Activated naive CD8-positive, alpha-beta T cell treated with anti-CD3 and anti-CD28 coated beads, Interleukin-2, amount 10 ng/mL, durations not matched to agents 7 days and 5 days (primary cell): Measurements from ENCODE around the gene NIPBL. TPM values are rescaled to one million over a fixed set of nuclear protein-coding genes. Genes with fewer than 3 reads are reported as not detected.
"Not testable (repeated sequence)": the region's sequence is repeated elsewhere in the genome, so short reads cannot be mapped to it uniquely, and the experiment has no call there.

Experiments used
- ATAC-seq: fragments of 150-1000 bp; cut with Tn5 transposase; one replicate; pipeline ENCODE4 v1.10.0; 2021; ENCODE audit warnings: low read depth, moderate library complexity
- POLR2A ChIA-PET: fragments of 350-600 bp; sonication (Branson Sonifier 250); formaldehyde crosslinking; loops from one replicate; lab custom pipeline; 2021; ENCODE audit warnings: antibody characterized with exemption; lab: Charles Lee
- DNase-seq: peaks from one replicate; pipeline ENCODE4 v3.0.0; 2021
- H3K27ac Mint-ChIP-seq: one replicate; pipeline ENCODE4 v1.8.0; 2022; ENCODE audit warnings: mild to moderate bottlenecking, mixed read lengths
- H3K27me3 Mint-ChIP-seq: one replicate; pipeline ENCODE4 v1.8.0; 2022; ENCODE audit warnings: mild to moderate bottlenecking, moderate library complexity, mixed read lengths
- H3K36me3 Mint-ChIP-seq: one replicate; pipeline ENCODE4 v1.8.0; 2021; ENCODE audit warnings: mild to moderate bottlenecking, mixed read lengths
- H3K4me1 Mint-ChIP-seq: one replicate; pipeline ENCODE4 v1.8.0; 2021; ENCODE audit warnings: mixed read lengths
- H3K4me3 Mint-ChIP-seq: one replicate; pipeline ENCODE4 v1.8.0; 2022; ENCODE audit warnings: mild to moderate bottlenecking, moderate library complexity, mixed read lengths
- H3K9me3 Mint-ChIP-seq: one replicate; pipeline ENCODE4 v1.8.0; 2021; ENCODE audit warnings: mixed read lengths
- total RNA-seq, 2 experiments: library from RNA; stranded (reverse); gene quantifications; one replicate each; pipeline ENCODE4 v1.2.3, GENCODE V29; 2021

The NIPBL gene
- total RNA-seq, 2 experiments from 2014 or later: 70.3 to 77.7 TPM

DNA sequence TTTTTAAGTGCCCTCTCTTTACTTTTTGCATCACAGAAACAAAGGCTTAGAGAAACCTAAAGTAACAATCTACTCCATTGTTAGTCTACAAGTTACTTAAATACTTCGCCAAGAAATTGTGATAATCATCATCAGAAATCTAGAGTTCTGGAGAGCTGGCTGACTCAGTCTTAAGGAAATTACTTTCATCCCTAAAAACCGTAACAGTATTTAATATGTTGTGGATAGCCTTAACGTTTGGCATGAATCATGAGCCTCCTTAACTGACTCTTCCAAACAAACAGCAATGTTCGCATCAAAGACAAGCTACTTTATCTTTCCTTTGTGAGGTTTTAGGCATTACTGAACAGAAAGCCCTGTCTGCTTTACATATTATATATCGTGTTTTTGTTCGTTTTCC is 128.7 kb downstream of the NIPBL start:
- no peak for ATAC-seq
- Mint-ChIP-seq H3K36me3 (peaks cover 11% of the 10 kb centered on the region), H3K4me1 (no peaks in the 10 kb centered on the region), H3K27ac (no peak overlapping the region), H3K4me3 (no peak overlapping the region), H3K27me3 (no peaks in the 10 kb centered on the region), H3K9me3 (no peaks in the 10 kb centered on the region)
- DNase-seq: no peak
- POLR2A ChIA-PET: no interaction called here

DNA sequence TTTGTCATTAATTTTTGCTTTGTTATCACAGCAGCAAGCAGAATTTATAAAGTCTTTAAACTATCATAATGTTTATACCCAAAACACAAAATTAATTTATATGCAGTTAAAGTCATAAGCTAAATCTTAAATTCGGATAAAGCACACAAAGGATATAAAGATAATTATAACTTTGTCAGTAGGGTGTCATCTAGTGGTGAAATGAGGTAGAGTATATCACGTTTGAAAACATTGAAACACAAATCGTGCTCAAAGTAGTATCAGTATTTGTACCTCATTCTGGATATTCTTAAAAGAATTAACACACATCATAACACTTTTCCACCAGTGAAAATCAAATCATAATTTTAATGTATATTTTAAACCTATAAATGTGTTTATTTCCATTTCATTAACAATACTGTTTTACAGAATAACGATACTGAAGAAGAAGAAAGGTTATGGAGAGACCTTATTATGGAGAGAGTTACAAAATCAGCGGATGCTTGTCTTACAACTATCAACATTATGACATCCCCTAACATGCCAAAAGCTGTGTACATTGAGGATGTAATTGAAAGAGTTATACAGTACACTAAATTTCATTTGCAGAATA is 129.5 kb downstream of the NIPBL start:
- H3K4me1 Mint-ChIP-seq: no peaks in the 10 kb centered on the region
- H3K9me3 Mint-ChIP-seq: no peaks in the 10 kb centered on the region
- H3K36me3 Mint-ChIP-seq: peaks cover 10% of the 10 kb centered on the region
- H3K27ac Mint-ChIP-seq: no peak overlapping the region
- ATAC-seq: no peak
- POLR2A ChIA-PET: no interaction called here
- DNase-seq: no peak
- H3K27me3 Mint-ChIP-seq: no peaks in the 10 kb centered on the region
- H3K4me3 Mint-ChIP-seq: no peak overlapping the region

GRCh38 chr5:37013181-37013580 is 136.6 kb downstream of the NIPBL start:
- ATAC-seq, H3K27ac Mint-ChIP-seq, DNase-seq, H3K4me1 Mint-ChIP-seq, H3K27me3 Mint-ChIP-seq, POLR2A ChIA-PET, H3K4me3 Mint-ChIP-seq, H3K36me3 Mint-ChIP-seq, H3K9me3 Mint-ChIP-seq: not testable (repeated sequence)

GRCh38 chr5:37014321-37014720 is 137.8 kb downstream of the NIPBL start:
- DNase-seq (no peak), ATAC-seq (no peak)
- Mint-ChIP-seq H3K4me3 (no peak overlapping the region), H3K27ac (no peak overlapping the region), H3K9me3 (no peaks in the 10 kb centered on the region), H3K27me3 (no peaks in the 10 kb centered on the region), H3K36me3 (peaks cover 11% of the 10 kb centered on the region), H3K4me1 (no peaks in the 10 kb centered on the region)
- POLR2A ChIA-PET: no interaction called here

GRCh38 chr5:37015795-37016666 is 139.5 kb downstream of the NIPBL start:
- ATAC-seq (no peak), DNase-seq (no peak)
- H3K9me3 Mint-ChIP-seq: no peaks in the 10 kb centered on the region
- H3K36me3 Mint-ChIP-seq: peaks cover 15% of the 10 kb centered on the region
- H3K27me3 Mint-ChIP-seq: no peaks in the 10 kb centered on the region
- no peak overlapping the region for H3K27ac Mint-ChIP-seq
- H3K4me3 Mint-ChIP-seq: no peak overlapping the region
- POLR2A ChIA-PET: interaction anchor here (0.6 kb wide), 1 partner anchor 16 kb away, joined by 6 read pairs; no protein-coding TSS in a partner anchor
- no peaks in the 10 kb centered on the region for H3K4me1 Mint-ChIP-seq

- no peaks in the 10 kb centered on the region for H3K27me3 Mint-ChIP-seq
- H3K27ac Mint-ChIP-seq: no peak overlapping the region
- no peak for DNase-seq
- no peaks in the 10 kb centered on the region for H3K4me1 Mint-ChIP-seq
- ATAC-seq: no peak
- H3K9me3 Mint-ChIP-seq: no peaks in the 10 kb centered on the region
- peaks cover 40% of the 10 kb centered on the region for H3K36me3 Mint-ChIP-seq
- no peak overlapping the region for H3K4me3 Mint-ChIP-seq
- POLR2A ChIA-PET: no interaction called here
Measured at GRCh38 chr5:37028910-37029309, 152.3 kb downstream of the NIPBL start.

- Mint-ChIP-seq H3K27ac (no peak overlapping the region), H3K4me3 (no peak overlapping the region), H3K36me3 (peaks cover 40% of the 10 kb centered on the region), H3K27me3 (no peaks in the 10 kb centered on the region), H3K4me1 (no peaks in the 10 kb centered on the region), H3K9me3 (no peaks in the 10 kb centered on the region)
- ATAC-seq (no peak), DNase-seq (no peak)
- POLR2A ChIA-PET: no interaction called here
Measured at GRCh38 chr5:37029436-37029835, 152.9 kb downstream of the NIPBL start.

DNA sequence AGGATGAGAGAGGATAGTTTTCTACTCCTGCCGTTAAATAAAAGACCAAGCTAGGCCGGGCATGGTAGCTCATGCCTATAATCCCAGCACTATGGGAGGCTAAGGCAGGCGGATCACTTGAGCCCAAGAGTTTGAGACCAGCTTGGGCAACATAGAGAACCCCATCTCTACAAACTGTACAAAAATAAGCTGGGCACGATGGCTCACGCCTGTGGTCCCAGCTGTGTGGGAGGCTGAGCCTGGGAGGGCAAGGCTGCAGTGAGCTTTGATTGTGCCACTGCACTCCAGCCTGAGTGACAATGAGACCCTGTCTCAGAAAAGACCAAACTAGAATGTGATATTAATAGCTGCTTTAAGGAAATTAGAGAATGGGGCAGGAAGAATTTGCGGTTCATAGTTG is 158.4 kb downstream of the NIPBL start:
- no peaks in the 10 kb centered on the region for H3K27me3 Mint-ChIP-seq
- ATAC-seq: no peak
- no peaks in the 10 kb centered on the region for H3K4me1 Mint-ChIP-seq
- no peak overlapping the region for H3K27ac Mint-ChIP-seq
- no peak for DNase-seq
- POLR2A ChIA-PET: no interaction called here
- no peak overlapping the region for H3K4me3 Mint-ChIP-seq
- no peaks in the 10 kb centered on the region for H3K9me3 Mint-ChIP-seq
- peaks cover 23% of the 10 kb centered on the region for H3K36me3 Mint-ChIP-seq

- no peaks in the 10 kb centered on the region for H3K27me3 Mint-ChIP-seq
- H3K36me3 Mint-ChIP-seq: peaks cover 16% of the 10 kb centered on the region
- no peaks in the 10 kb centered on the region for H3K9me3 Mint-ChIP-seq
- POLR2A ChIA-PET: interaction anchor here (0.7 kb wide), 1 partner anchor 206 kb away, joined by 3 read pairs; no protein-coding TSS in a partner anchor
- H3K27ac Mint-ChIP-seq: no peak overlapping the region
- DNase-seq: no peak
- H3K4me3 Mint-ChIP-seq: no peak overlapping the region
- peaks cover 1% of the 10 kb centered on the region for H3K4me1 Mint-ChIP-seq
- ATAC-seq: no peak
Measured at GRCh38 chr5:37037840-37038239, 161.3 kb downstream of the NIPBL start.

DNA sequence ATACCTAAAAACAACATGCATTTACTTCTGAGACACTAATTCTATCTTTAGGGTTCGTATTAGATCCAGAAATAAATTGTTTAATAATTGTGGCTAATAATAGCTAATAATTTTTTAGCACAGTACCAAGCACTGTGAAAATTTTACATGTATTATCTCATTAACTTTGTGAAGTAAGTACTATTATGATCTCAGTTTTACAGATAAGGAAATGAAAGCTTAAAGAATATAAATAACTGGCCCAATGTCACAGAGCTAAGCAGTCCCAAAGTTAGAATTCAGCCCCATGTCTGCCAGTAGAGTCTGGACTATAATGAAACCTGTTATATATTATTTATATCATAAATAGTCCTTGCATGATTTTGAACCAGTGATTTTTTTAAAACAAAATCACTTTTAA is 163.3 kb downstream of the NIPBL start:
- Mint-ChIP-seq H3K27ac (no peak overlapping the region), H3K4me1 (peaks cover 1% of the 10 kb centered on the region), H3K27me3 (no peaks in the 10 kb centered on the region), H3K4me3 (no peak overlapping the region), H3K36me3 (peaks cover 16% of the 10 kb centered on the region), H3K9me3 (no peaks in the 10 kb centered on the region)
- POLR2A ChIA-PET: no interaction called here
- ATAC-seq: no peak
- no peak for DNase-seq

- ATAC-seq (no peak), DNase-seq (no peak)
- Mint-ChIP-seq H3K4me3 (no peak overlapping the region), H3K36me3 (peaks cover 19% of the 10 kb centered on the region), H3K4me1 (peaks cover 1% of the 10 kb centered on the region), H3K27me3 (no peaks in the 10 kb centered on the region), H3K27ac (no peak overlapping the region), H3K9me3 (no peaks in the 10 kb centered on the region)
- POLR2A ChIA-PET: interaction anchor here (0.7 kb wide), 1 partner anchor 19 kb away, joined by 3 read pairs; no protein-coding TSS in a partner anchor
Measured at GRCh38 chr5:37043693-37044092, 167.1 kb downstream of the NIPBL start.

DNA sequence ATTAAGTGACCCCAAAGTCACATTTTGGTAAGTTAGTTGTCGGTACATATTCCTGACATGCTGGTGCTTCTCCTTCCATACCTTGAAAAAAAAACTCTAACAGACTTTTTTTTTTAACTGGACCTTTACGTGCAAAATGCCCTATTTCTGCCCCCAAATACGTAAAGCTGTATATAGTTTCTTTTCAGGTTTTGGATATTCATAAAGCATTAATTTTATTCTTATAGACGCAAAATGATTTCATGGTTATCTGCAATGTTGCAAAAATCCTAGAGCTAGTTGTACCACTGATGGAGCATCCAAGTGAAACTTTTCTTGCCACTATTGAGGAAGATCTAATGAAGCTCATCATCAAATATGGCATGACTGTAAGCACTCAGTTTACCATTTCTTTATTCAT is 167.6 kb downstream of the NIPBL start:
- Mint-ChIP-seq H3K9me3 (no peaks in the 10 kb centered on the region), H3K27ac (no peak overlapping the region), H3K4me1 (peaks cover 1% of the 10 kb centered on the region), H3K4me3 (no peak overlapping the region), H3K27me3 (no peaks in the 10 kb centered on the region), H3K36me3 (peaks cover 22% of the 10 kb centered on the region)
- POLR2A ChIA-PET: interaction anchor here (0.6 kb wide), 1 partner anchor 22 kb away, joined by 3 read pairs; no protein-coding TSS in a partner anchor
- ATAC-seq: no peak
- DNase-seq: no peak

- H3K4me3 Mint-ChIP-seq: no peak overlapping the region
- H3K4me1 Mint-ChIP-seq: no peaks in the 10 kb centered on the region
- no peak overlapping the region for H3K27ac Mint-ChIP-seq
- H3K36me3 Mint-ChIP-seq: peaks cover 28% of the 10 kb centered on the region
- no peak for ATAC-seq
- H3K27me3 Mint-ChIP-seq: no peaks in the 10 kb centered on the region
- DNase-seq: no peak
- H3K9me3 Mint-ChIP-seq: no peaks in the 10 kb centered on the region
- POLR2A ChIA-PET: interaction anchor here (0.6 kb wide), 1 partner anchor 15 kb away, joined by 5 read pairs; no protein-coding TSS in a partner anchor
Measured at GRCh38 chr5:37045703-37046102, 169.1 kb downstream of the NIPBL start.

DNA sequence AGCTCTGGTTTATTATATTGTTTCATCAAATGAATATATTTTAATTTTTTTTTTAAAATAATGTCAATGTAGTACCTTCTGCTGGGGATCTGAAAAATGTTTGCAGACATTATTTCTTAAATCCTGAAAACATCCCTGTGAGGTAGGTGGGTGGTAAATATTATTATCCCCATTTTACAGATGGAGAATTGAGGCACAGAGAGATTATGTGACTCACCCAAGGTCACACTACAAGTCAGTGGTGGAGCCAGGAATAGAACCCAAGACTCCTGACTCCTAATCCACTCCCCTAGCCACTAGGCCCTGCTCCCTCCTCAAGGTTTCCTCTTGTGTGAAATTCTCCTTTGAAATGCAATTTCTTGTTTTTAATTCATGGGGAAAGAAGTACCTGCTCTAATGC is 171.4 kb downstream of the NIPBL start:
- POLR2A ChIA-PET: no interaction called here
- Mint-ChIP-seq H3K4me3 (no peak overlapping the region), H3K9me3 (no peaks in the 10 kb centered on the region), H3K27me3 (no peaks in the 10 kb centered on the region), H3K27ac (no peak overlapping the region), H3K36me3 (peaks cover 31% of the 10 kb centered on the region), H3K4me1 (no peaks in the 10 kb centered on the region)
- DNase-seq: no peak
- ATAC-seq: no peak
